Progenitor cell of endocrine pancreas (in vitro differentiated cells): Measurements from ENCODE around the gene SDHC. TPM values are rescaled to one million over a fixed set of nuclear protein-coding genes. Genes with fewer than 3 reads are reported as not detected.

ENCODE experiments used
- DNase-seq: peaks from one replicate; pipeline ENCODE4 v3.0.0; 2021; ENCODE audit warnings: low spot score; ENCODE audit not compliant: unreplicated experiment
- H3K27ac Mint-ChIP-seq: 2 replicates; pipeline ENCODE4 v1.8.0; 2021; ENCODE audit warnings: mild to moderate bottlenecking, moderate library complexity, mixed read lengths
- H3K27me3 Mint-ChIP-seq: 2 replicates; pipeline ENCODE4 v1.8.0; 2021; ENCODE audit warnings: mixed read lengths
- H3K36me3 Mint-ChIP-seq: 2 replicates; pipeline ENCODE4 v1.8.0; 2022; ENCODE audit warnings: mixed read lengths; ENCODE audit not compliant: insufficient read depth
- H3K4me1 Mint-ChIP-seq: 2 replicates; pipeline ENCODE4 v1.8.0; 2021; ENCODE audit warnings: low read depth, mixed read lengths
- H3K4me3 Mint-ChIP-seq: 2 replicates; pipeline ENCODE4 v1.8.0; 2021; ENCODE audit warnings: low read depth, mild to moderate bottlenecking, moderate library complexity, mixed read lengths
- H3K9me3 Mint-ChIP-seq: 2 replicates; pipeline ENCODE4 v1.8.0; 2021; ENCODE audit warnings: low read depth, mixed read lengths
- long read RNA-seq: library from polyadenylated mRNA; unstranded; transcript quantifications from one replicate; pipeline ENCODE4 v2.0.0, GENCODE V29; 2020
- total RNA-seq: library from RNA; stranded (reverse); gene quantifications from 2 replicates; pipeline ENCODE4 v1.2.1, GENCODE V29; 2021
- TF ChIP-seq, protein P1 (sequence below): fragments of 200-600 bp; sonication (generic); IDR thresholded peaks from one replicate; pipeline ENCODE4 v1.5.0; 2021; ENCODE audit warnings: antibody characterized with exemption, mild to moderate bottlenecking; ENCODE audit not compliant: unreplicated experiment

The SDHC gene, protein sequence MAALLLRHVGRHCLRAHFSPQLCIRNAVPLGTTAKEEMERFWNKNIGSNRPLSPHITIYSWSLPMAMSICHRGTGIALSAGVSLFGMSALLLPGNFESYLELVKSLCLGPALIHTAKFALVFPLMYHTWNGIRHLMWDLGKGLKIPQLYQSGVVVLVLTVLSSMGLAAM
- 167 and 190 TPM in 2 replicates for total RNA-seq
- long read RNA-seq, full-length matches to known transcripts = 94 of 100 reads
- long read RNA-seq, partial matches to known transcripts = 3 of 100 reads
- long read RNA-seq, other reads (novel, unspliced or antisense) = 3 of 100 reads

DNA sequence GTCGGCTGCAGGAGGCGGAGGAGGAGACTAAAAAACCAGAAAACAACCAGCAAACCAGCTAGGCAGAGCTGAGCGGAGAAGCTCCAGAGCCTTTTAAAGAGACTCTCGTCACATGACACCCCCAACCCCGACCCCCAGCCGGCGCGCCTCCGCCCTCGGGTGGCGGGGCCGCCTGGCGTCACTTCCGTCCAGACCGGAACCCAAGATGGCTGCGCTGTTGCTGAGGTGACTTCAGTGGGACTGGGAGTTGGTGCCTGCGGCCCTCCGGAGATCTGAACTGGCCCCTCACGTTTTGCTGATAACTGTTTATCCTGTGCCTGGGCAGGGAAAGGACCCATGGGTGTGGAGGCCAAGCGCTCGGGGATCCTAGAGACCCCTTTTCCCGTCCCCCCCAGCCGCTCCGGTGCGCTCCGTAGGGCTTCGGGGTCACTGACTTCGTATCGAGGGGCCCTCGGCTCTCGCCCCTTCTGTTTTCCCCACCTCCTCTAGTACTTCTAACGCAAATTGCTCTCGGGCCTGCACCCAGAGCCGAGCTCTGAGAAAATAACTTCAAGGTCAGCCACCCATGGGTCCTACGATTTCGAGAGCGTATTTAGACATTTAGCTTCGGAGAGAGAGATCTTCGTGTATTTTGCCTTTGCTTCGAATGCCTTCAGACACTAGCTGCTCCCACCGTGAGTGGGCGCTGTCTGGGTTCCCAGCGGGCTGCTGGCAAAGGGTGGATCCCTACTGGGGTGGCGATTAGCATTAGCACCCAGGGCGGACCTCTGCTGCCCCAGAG, at the start of gene SDHC:
SDHC (plus strand) TSS at position 181 of the 781 bp plus-strand sequence; CDS start at position 206, 25 bp downstream.
- H3K27me3 Mint-ChIP-seq = peaks cover 4% of the 10 kb centered on the region
- no peaks in the 10 kb centered on the region for H3K9me3 Mint-ChIP-seq
- peaks cover 15% of the 10 kb centered on the region for H3K4me1 Mint-ChIP-seq
- DNase-seq = peak; percentile 77
- TF ChIP-seq, protein P1, sequence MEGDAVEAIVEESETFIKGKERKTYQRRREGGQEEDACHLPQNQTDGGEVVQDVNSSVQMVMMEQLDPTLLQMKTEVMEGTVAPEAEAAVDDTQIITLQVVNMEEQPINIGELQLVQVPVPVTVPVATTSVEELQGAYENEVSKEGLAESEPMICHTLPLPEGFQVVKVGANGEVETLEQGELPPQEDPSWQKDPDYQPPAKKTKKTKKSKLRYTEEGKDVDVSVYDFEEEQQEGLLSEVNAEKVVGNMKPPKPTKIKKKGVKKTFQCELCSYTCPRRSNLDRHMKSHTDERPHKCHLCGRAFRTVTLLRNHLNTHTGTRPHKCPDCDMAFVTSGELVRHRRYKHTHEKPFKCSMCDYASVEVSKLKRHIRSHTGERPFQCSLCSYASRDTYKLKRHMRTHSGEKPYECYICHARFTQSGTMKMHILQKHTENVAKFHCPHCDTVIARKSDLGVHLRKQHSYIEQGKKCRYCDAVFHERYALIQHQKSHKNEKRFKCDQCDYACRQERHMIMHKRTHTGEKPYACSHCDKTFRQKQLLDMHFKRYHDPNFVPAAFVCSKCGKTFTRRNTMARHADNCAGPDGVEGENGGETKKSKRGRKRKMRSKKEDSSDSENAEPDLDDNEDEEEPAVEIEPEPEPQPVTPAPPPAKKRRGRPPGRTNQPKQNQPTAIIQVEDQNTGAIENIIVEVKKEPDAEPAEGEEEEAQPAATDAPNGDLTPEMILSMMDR = peak; percentile 63
- no peaks in the 10 kb centered on the region for H3K36me3 Mint-ChIP-seq
- peak within 1 kb of the TSS; percentile 100 for H3K27ac Mint-ChIP-seq
- peak within 1 kb of the TSS; percentile 96 for H3K4me3 Mint-ChIP-seq

DNA sequence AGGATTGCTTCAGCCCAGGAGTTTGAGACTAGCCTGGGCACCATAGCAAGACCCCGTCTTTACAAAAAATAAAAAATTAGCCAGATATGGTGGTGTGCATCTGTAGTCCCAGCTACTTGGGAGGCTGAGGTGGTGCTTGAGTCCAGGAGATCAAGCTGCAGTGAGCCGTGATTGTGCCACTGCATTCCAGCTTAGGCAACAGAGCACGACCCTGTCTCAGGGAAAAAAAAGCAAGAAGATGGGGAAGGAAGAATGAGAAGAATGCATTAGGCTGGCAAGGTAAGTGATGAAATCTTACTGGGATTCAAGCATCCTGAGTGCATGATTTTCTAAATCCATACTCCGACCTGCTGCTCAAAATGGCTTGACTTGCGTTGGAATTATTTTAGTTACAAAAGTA, 48.9 kb upstream of the SDHC start:
- Mint-ChIP-seq H3K27me3 (peaks cover 21% of the 10 kb centered on the region), H3K36me3 (no peaks in the 10 kb centered on the region), H3K9me3 (no peaks in the 10 kb centered on the region), H3K4me1 (peaks cover 7% of the 10 kb centered on the region), H3K27ac (no peak overlapping the region), H3K4me3 (no peak overlapping the region)
- TF ChIP-seq, protein P1 = no peak
- no peak for DNase-seq

DNA sequence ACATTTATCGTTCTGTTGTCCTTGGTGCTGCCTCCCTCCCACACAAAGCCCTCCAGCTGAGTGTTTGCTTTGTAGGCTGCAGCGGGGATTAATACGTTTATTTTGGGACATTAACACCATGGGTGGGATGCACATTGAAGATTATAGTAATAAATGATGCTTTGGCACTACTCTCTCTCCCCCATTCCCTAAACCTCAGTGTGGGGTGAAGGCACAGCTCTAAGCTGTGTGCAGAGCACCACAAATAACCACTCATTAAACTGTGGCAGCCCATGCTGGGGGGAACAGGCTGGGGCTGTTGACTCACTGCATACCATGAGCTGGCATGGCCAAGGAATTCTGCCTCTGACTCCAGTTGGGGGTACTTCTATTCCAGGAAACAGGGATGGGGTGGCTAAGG, 48.0 kb upstream of the SDHC start:
- TF ChIP-seq, protein P1 = no peak
- peaks cover 7% of the 10 kb centered on the region for H3K4me1 Mint-ChIP-seq
- no peak for DNase-seq
- H3K27ac Mint-ChIP-seq = no peak overlapping the region
- H3K4me3 Mint-ChIP-seq = no peak overlapping the region
- H3K27me3 Mint-ChIP-seq = peaks cover 12% of the 10 kb centered on the region
- H3K36me3 Mint-ChIP-seq = no peaks in the 10 kb centered on the region
- H3K9me3 Mint-ChIP-seq = no peaks in the 10 kb centered on the region

DNA sequence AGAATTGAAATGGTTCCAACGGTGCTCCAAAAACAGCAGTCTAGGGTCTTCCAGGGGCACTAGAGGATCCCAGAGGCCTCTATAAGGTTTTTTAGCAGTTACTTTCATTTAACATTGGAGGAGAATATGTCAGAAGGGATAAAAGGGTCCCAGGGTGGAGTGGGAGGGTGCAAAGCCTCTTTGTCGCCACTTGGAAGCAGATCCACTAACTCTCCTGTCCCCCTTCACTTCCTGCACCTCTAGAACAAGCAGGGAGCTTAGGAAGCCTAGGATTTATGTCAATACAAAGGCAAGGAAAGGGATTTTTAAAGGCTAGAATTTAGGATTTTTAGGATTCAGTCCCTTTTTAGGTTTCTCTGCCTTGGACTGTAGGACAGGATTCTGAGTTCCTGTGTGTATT, 47.3 kb upstream of the SDHC start:
- no peaks in the 10 kb centered on the region for H3K36me3 Mint-ChIP-seq
- no peaks in the 10 kb centered on the region for H3K9me3 Mint-ChIP-seq
- peaks cover 6% of the 10 kb centered on the region for H3K27me3 Mint-ChIP-seq
- peaks cover 7% of the 10 kb centered on the region for H3K4me1 Mint-ChIP-seq
- peak overlapping the region; percentile 13 for H3K27ac Mint-ChIP-seq
- TF ChIP-seq, protein P1 = no peak
- no peak for DNase-seq
- H3K4me3 Mint-ChIP-seq = no peak overlapping the region

DNA sequence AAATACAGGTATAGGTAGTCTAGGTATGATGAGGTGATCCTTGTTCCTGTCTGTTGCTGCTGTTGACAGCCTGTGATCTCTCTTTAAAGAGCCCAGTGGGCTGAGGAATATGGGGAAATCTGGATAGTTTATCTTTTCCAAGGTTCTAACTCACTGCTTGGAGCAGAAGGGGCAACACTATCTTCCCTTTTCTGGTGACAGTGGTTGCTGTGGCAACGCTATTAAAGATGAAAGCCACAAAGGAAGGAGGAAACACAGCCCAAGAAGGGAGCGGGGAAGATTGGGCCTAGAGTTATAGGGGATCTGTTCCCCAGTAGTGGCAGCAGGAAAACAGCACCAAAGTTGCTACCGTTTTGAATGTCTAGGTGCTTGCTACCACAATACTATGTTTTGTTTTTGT, 46.9 kb upstream of the SDHC start:
- Mint-ChIP-seq H3K27me3 (peaks cover 3% of the 10 kb centered on the region), H3K4me3 (no peak overlapping the region), H3K36me3 (no peaks in the 10 kb centered on the region), H3K9me3 (no peaks in the 10 kb centered on the region), H3K4me1 (peaks cover 7% of the 10 kb centered on the region), H3K27ac (no peak overlapping the region)
- DNase-seq = no peak
- TF ChIP-seq, protein P1 = no peak
